Adipocyte (in vitro differentiated cells): ENCODE results near the gene GATA2.

ENCODE experiments used
- DNase-seq: peaks from one replicate; pipeline ENCODE4 v3.0.0-alpha.2; 2015; ENCODE audit warnings: low read depth
- H3K27me3 ChIP-seq: replicated peaks from 2 replicates; pipeline ENCODE4 v1.7.0; 2013; ENCODE audit warnings: mild to moderate bottlenecking, low read length, moderate library complexity; ENCODE audit not compliant: control insufficient read depth, insufficient read depth
- H3K36me3 ChIP-seq: 2 replicates; pipeline ENCODE4 v1.7.0; 2013; ENCODE audit warnings: low read length, mild to moderate bottlenecking, moderate library complexity; ENCODE audit not compliant: control insufficient read depth, insufficient read depth, severe bottlenecking
- H3K4me1 ChIP-seq: 2 replicates; pipeline ENCODE4 v1.7.0; 2013; ENCODE audit warnings: mild to moderate bottlenecking, low read length, moderate library complexity; ENCODE audit not compliant: control insufficient read depth, insufficient read depth
- H3K4me3 ChIP-seq: 2 replicates; pipeline ENCODE4 v1.7.0; 2013; ENCODE audit warnings: mild to moderate bottlenecking, low read length, moderate library complexity
- H3K9ac ChIP-seq: 2 replicates; pipeline ENCODE4 v1.7.0; 2013; ENCODE audit warnings: mild to moderate bottlenecking, low read length, moderate library complexity
- H3K9me3 ChIP-seq: 2 replicates; pipeline ENCODE4 v1.7.0; 2013; ENCODE audit warnings: mild to moderate bottlenecking, low read length, moderate library complexity; ENCODE audit not compliant: control insufficient read depth

The GATA2 gene

DNA sequence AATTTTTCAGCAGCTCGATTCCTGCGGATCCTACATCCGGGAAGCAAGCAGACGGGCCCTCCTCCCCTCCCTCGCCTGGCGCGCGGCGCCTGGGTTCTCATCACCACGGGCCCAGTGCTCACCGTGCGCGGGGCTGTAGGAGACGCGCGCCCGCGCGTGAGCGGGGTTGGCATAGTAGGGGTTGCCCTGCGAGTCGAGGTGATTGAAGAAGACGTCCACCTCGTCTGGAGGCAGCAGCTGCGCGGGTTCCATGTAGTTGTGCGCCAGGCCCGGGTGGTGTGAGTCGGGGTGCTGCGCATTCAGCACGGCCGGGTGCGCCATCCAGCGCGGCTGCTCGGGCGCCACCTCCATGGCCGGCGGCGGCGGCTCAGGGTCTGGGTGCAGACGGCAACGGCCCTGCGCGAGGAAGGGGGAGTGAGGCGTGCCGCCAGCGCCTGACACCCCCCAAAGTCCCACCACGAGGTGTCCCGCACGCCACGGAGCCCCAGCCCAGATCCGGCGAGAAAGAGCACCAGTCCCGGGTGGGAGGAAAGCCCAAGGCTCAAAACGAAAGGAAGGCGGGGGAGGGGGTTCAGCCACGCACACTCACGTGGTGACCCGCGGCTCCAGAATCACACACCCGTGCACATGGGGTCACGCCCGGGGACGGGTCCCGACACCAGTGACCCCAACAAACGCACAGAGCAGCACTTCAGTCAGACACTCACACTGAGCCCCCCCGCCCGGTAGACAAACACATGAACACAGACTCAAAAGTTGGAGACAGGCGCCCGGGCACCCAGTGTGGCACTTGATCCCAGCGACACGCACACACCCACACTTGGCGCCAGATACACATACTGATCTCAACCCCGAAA is 6.1 kb downstream of the GATA2 start:
- Histone ChIP-seq H3K9me3 (no peaks in the 10 kb centered on the region), H3K9ac (no peak overlapping the region), H3K4me3 (peak overlapping the region; percentile 76), H3K36me3 (no peaks in the 10 kb centered on the region), H3K27me3 (peaks cover 71% of the 10 kb centered on the region), H3K4me1 (peaks cover 28% of the 10 kb centered on the region)
- peak; percentile 68 for DNase-seq

DNA sequence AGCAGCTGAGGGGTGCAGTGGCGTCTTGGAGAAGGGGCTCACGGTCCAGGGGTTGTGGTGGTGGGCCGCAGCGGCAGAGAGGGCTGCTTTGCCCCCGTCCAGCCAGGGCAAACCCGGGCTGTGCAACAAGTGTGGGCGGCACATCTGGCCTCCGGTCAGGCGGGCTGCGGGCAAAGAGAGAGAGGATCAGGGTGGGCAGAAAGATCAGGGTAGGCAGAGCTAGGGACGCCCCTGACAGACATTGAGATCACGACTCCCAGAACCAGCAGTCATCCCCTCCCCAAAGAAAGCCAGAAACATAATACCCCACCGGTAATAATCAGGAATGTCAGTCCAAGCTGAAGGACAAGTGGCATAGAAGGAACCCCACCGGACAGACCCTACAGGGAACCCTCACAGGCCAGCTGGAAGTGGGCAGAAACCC is 6.8 kb downstream of the GATA2 start:
- Histone ChIP-seq H3K4me3 (no peak overlapping the region), H3K9me3 (no peaks in the 10 kb centered on the region), H3K27me3 (peaks cover 68% of the 10 kb centered on the region), H3K4me1 (peaks cover 31% of the 10 kb centered on the region), H3K36me3 (no peaks in the 10 kb centered on the region), H3K9ac (no peak overlapping the region)
- DNase-seq: peak; percentile 38

DNA sequence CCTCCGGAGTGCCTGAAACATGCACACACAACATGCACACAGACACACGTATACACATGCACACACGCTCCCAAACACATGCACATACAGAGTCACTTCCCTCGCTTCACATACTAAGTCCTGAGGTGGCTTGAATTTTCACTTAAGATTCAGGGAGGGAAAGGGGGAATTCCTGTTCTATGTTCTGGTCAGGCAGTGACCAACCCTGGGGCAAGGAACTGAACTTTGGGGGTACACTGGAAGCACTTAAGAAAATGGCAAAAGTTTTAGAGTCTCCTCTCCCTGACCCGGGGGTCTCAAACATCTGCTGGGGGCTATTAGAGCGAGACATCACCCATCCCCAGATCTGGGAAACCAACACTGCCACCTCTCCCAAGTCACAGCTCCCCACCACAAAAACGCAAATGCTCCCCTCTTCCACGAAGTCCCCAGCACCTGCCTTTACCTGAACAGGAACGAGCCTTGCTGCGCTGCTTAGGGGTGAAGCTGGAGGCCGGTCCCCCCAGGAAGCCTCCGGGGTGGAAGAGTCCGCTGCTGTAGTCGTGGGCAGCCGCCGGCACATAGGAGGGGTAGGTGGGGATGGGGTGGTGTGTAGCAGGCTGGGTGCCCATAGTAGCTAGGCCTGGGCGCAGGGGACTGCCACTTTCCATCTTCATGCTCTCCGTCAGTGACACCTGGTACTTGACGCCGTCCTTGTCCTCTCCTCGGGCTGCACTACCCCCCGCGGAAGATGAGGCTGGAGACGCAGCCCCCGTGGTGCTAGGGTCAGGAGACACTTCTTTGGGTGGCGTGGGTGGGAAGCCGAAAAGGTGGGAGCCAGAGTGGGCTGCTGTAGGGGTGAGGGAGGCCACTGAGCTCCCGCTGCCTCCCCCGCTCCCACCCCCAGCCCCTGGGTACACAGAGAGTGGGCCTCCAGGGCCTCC is 7.5 kb downstream of the GATA2 start:
- peak; percentile 10 for DNase-seq
- H3K36me3 ChIP-seq: no peaks in the 10 kb centered on the region
- no peaks in the 10 kb centered on the region for H3K9me3 ChIP-seq
- peaks cover 32% of the 10 kb centered on the region for H3K4me1 ChIP-seq
- no peak overlapping the region for H3K9ac ChIP-seq
- no peak overlapping the region for H3K4me3 ChIP-seq
- H3K27me3 ChIP-seq: peaks cover 69% of the 10 kb centered on the region

DNA sequence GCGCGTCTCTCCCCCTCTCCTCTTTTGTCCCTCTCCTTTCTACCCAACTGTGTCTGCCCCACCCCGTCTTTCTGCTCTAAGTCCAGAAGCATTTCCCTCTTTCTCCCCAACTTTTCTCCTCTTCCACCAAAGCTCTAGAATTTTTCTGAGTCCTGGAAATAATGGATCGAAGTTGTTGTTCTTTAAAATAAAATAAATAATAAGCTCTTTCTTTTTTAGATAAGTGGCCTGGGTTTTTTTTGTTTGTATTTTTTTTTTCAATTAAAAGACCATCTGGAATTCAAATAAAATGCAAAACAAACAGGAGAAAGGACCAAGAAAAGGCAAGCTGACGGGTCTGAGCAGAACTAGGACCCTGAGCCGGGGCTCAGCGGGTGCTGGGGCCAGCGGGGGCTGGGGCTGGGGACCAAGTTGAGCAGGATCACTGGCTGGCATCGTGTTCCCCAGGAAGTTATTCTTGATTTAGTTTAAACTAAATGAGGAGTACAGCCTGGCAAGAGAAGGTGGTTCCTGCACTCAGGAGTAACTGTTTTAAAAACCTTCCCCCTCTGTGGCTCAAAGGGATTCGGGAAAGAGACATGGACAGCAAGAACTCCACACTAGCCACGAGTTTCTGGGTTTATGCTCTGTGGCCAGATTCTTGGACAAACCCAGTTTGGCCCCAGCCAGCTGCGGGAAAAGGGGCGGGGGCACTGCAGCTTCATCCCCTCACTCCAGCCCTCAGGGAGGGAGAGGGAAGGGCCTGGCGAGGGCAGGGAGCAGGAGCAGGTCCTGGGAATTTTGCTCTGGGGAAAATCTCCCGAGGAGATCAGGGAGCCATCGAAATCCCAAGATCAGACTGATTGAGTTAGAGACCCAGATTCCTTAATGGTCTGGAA is 8.4 kb downstream of the GATA2 start:
- H3K36me3 ChIP-seq: no peaks in the 10 kb centered on the region

DNA sequence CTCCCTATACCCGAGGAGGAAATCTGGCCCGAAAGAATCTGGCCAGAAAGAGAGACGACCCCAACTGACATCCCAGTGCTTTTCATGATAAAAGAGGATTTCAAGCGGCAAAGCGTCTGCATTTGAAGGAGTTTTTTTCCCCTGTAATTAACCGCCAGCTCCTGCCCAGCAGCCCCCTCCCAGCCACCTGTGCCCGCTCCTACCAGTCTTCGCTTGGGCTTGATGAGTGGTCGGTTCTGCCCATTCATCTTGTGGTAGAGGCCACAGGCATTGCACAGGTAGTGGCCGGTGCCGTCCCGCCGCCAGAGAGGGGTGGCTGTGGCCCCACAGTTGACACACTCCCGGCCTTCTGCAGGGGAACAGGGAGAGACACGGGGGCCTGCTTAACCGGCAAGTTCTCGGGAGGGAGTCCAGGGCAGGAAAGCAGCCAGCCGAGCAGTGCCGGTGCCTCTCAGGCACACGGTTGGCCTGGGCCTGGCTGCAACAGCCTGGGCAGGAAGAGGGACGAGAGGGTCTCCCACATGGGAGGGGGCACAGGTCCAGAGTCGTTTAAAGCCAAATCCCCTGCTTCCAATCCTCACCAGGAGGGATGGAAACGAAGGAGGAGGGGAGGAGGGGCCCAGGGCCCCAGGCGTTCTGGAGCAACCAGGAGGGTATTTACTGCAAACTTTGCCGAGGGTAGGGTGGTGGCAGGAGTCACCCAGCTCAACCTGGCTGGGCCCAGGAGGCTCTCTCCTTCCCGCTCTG is 9.2 kb downstream of the GATA2 start:
- no peaks in the 10 kb centered on the region for H3K36me3 ChIP-seq
- no peak overlapping the region for H3K9ac ChIP-seq
- peaks cover 70% of the 10 kb centered on the region for H3K27me3 ChIP-seq
- no peak overlapping the region for H3K4me3 ChIP-seq
- peak; percentile 49 for DNase-seq
- H3K4me1 ChIP-seq: peaks cover 27% of the 10 kb centered on the region
- no peaks in the 10 kb centered on the region for H3K9me3 ChIP-seq

More for the DNA sequence above, 8.4 kb downstream of the GATA2 start:
- peaks cover 30% of the 10 kb centered on the region for H3K4me1 ChIP-seq
- no peak overlapping the region for H3K9ac ChIP-seq
- no peak overlapping the region for H3K4me3 ChIP-seq
- peaks cover 69% of the 10 kb centered on the region for H3K27me3 ChIP-seq
- H3K9me3 ChIP-seq: no peaks in the 10 kb centered on the region
- DNase-seq: peak; percentile 62

DNA sequence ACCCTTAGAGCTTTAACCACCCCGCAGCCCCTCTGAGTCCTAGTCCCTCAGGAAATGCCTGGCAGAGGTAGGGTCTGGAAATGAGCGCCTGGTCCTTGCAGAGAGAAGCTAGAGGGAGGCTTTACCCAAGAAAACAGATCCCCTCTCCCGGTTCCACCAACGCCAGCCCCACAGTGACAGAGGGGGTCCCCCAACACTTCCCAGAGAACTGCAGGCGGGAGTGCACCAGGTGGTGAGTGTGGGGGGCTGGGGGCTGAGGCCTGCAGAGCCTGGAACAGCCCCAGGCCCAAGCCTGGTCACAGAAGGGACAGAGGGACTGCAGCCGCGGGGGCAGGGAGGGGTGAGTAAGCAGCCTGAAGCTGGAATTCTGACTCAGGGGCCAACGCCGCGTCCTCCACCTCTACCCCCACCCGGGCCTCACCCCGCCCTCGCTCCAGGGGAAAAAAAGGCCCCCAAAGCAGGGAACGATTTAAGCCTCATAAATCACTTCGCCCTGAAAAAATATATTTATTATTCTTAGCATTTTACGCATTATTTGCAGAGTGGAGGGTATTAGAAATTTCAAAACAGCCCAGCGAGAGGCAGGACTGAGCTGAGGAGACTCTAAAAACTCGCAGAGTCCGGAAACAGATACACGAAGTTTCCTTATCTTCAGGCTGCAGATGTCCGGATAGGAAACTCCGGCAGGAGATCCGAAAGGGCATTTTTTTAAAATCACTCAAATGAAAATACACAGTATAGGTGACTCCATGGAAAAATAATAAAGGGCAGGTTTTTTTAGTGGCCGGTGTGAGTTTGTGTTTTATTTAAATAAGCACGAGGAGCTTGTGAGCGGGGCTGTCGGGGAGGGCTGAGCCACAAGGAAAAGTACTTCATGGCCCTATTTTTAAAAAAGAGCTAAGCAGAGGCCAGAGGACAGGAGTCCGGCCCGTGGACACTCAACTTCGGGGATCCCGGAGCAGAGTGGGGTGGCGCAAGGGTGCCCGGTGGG is 10.0 kb downstream of the GATA2 start:
- peak; percentile 93 for DNase-seq
- no peaks in the 10 kb centered on the region for H3K9me3 ChIP-seq
- H3K9ac ChIP-seq: no peak overlapping the region
- peaks cover 24% of the 10 kb centered on the region for H3K4me1 ChIP-seq
- H3K4me3 ChIP-seq: peak overlapping the region; percentile 44
- H3K36me3 ChIP-seq: no peaks in the 10 kb centered on the region
- peaks cover 79% of the 10 kb centered on the region for H3K27me3 ChIP-seq

DNA sequence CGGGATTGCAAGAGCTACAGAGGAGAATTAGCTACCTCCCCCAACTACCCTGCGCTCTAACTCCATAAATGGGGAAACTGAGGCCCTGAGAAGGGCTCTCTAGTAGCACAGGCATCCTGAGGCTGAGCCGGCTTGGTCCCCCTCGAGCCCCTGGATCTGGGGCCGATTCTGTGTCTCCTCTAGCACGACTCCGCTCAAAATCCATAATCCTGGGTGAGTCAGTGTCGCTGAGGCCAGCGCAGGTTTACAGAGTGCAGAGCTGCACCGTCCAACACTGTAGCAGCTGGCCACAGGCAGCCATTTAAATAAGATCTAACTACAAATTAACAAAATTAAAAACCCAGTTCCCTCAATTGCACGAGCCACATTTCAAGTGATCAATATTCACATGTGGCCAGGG is 10.8 kb downstream of the GATA2 start:
- Histone ChIP-seq H3K27me3 (peaks cover 82% of the 10 kb centered on the region), H3K4me3 (no peak overlapping the region), H3K4me1 (peaks cover 22% of the 10 kb centered on the region), H3K9me3 (no peaks in the 10 kb centered on the region), H3K9ac (no peak overlapping the region), H3K36me3 (no peaks in the 10 kb centered on the region)
- peak; percentile 67 for DNase-seq

DNA sequence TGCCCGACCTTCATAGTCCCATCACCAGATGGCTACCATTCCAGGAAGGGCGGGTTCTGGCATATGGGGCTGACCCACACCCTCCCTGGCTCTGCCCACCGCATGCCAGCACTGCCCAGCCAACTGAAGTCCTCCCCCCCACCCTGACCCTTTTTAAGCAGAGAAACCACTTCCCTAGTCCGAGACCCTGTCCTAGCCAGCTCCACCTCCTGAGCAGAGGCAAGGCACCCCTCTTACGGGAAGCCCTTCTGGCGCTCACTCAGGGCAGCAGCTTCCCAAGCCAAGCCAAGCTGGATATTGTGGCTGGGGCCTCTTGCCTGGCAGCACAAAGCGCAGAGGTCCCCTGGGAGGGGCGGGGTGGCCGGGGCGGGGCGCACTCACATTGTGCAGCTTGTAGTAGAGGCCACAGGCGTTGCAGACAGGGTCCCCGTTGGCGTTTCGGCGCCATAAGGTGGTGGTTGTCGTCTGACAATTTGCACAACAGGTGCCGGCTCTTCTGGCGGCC is 11.5 kb downstream of the GATA2 start:
- Histone ChIP-seq H3K36me3 (no peaks in the 10 kb centered on the region), H3K9me3 (no peaks in the 10 kb centered on the region), H3K4me3 (no peak overlapping the region), H3K9ac (no peak overlapping the region), H3K27me3 (peaks cover 82% of the 10 kb centered on the region), H3K4me1 (peaks cover 15% of the 10 kb centered on the region)
- peak; percentile 51 for DNase-seq

DNA sequence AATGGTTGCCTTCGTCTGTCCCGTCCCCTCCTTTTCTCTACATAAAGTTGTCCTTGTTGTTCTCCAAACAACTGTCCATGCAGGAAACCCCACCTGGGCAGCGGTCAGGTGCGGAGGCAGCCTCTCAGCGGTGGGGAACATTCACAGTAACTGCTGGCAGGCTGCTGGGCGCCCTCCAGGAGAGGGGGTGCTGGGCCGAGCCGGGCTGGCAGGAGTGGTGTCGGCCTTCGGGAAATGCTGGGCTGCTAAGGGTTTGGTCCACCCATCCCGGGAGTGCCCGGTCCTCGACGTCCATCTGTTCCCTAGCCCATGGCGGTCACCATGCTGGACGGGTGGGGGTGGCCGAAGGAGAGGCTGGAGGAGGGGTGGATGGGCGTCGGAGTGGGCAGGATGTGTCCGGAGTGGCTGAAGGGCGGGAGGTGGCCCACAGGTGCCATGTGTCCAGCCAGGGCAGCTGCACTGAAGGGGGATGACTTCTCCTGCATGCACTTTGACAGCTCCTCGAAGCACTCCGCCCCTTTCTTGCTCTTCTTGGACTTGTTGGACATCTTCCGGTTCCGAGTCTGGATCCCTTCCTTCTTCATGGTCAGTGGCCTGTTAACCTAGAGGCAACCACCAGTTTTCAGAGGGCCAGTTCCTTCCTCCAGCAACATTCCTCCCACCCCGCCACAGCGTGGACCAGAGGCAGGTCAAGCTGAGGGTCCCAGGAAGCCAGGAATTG is 12.1 kb downstream of the GATA2 start:
- no peaks in the 10 kb centered on the region for H3K9me3 ChIP-seq
- peaks cover 83% of the 10 kb centered on the region for H3K27me3 ChIP-seq
- no peak overlapping the region for H3K9ac ChIP-seq
- peaks cover 15% of the 10 kb centered on the region for H3K4me1 ChIP-seq
- H3K36me3 ChIP-seq: no peaks in the 10 kb centered on the region
- no peak overlapping the region for H3K4me3 ChIP-seq
- no peak for DNase-seq
